Neural crest cell (in vitro differentiated cells): ENCODE results near the gene SCCPDH. TPM values are rescaled to one million over a fixed set of nuclear protein-coding genes. Genes with fewer than 3 reads are reported as not detected.

Experiments
- DNase-seq: peaks from one replicate; pipeline ENCODE4 v3.0.0; 2021; ENCODE audit warnings: low read depth, mixed read lengths, low spot score
- H3K27ac Mint-ChIP-seq: one replicate; pipeline ENCODE4 v1.8.0; 2021; ENCODE audit warnings: mild to moderate bottlenecking, mixed read lengths; ENCODE audit not compliant: unreplicated experiment
- H3K27me3 Mint-ChIP-seq: 2 replicates; pipeline ENCODE4 v1.8.0; 2021; ENCODE audit warnings: low read depth, mild to moderate bottlenecking, mixed read lengths
- H3K36me3 Mint-ChIP-seq: 2 replicates; pipeline ENCODE4 v1.8.0; 2021; ENCODE audit warnings: low read depth, mild to moderate bottlenecking, mixed read lengths
- H3K4me1 Mint-ChIP-seq: 2 replicates; pipeline ENCODE4 v1.8.0; 2021; ENCODE audit warnings: mixed read lengths
- H3K4me3 Mint-ChIP-seq: one replicate; pipeline ENCODE4 v1.8.0; 2021; ENCODE audit warnings: mild to moderate bottlenecking, mixed read lengths
- H3K9me3 Mint-ChIP-seq: 2 replicates; pipeline ENCODE4 v1.8.0; 2021; ENCODE audit warnings: mixed read lengths
- CTCF ChIP-seq: fragments of 200-600 bp; sonication (generic); conservative IDR thresholded peaks from 2 replicates; pipeline ENCODE4 v1.5.0; 2021; ENCODE audit warnings: antibody characterized with exemption, mild to moderate bottlenecking
- total RNA-seq: library from RNA; stranded (reverse); gene quantifications from 2 replicates; pipeline ENCODE4 v1.2.1, GENCODE V29; 2021

Gene SCCPDH
- total RNA-seq, 1 donor from 2014 or later, result 53.1 TPM

- Mint-ChIP-seq H3K36me3 (peaks cover 13% of the 10 kb centered on the region), H3K27me3 (no peaks in the 10 kb centered on the region), H3K4me1 (peaks cover 27% of the 10 kb centered on the region), H3K4me3 (no peak overlapping the region), H3K27ac (no peak overlapping the region), H3K9me3 (no peaks in the 10 kb centered on the region)
- DNase-seq, result no peak
- TF ChIP-seq CTCF, result no peak
These were observed 23.8 kb downstream of the SCCPDH start for GRCh38 chr1:246748006-246748405.

GRCh38 chr1:246748867-246749266 lies 24.7 kb downstream of the SCCPDH start:
- H3K27ac Mint-ChIP-seq, result no peak overlapping the region
- H3K4me3 Mint-ChIP-seq, result no peak overlapping the region
- peaks cover 13% of the 10 kb centered on the region for H3K36me3 Mint-ChIP-seq
- DNase-seq, result no peak
- no peak for TF ChIP-seq CTCF
- no peaks in the 10 kb centered on the region for H3K9me3 Mint-ChIP-seq
- peaks cover 31% of the 10 kb centered on the region for H3K4me1 Mint-ChIP-seq
- H3K27me3 Mint-ChIP-seq, result no peaks in the 10 kb centered on the region

GRCh38 chr1:246750752-246751151 lies 26.5 kb downstream of the SCCPDH start:
- Mint-ChIP-seq H3K4me1 (peaks cover 29% of the 10 kb centered on the region), H3K4me3 (no peak overlapping the region), H3K9me3 (no peaks in the 10 kb centered on the region), H3K27ac (no peak overlapping the region), H3K36me3 (peaks cover 6% of the 10 kb centered on the region), H3K27me3 (no peaks in the 10 kb centered on the region)
- no peak for DNase-seq
- TF ChIP-seq CTCF, result no peak

GRCh38 chr1:246753670-246754535 lies 29.7 kb downstream of the SCCPDH start:
- DNase-seq, result peak; percentile 76
- no peak overlapping the region for H3K27ac Mint-ChIP-seq

GRCh38 chr1:246755419-246755818 lies 31.2 kb downstream of the SCCPDH start:
- no peak for DNase-seq
- H3K4me1 Mint-ChIP-seq, result peaks cover 12% of the 10 kb centered on the region
- TF ChIP-seq CTCF, result no peak
- no peak overlapping the region for H3K27ac Mint-ChIP-seq
- H3K9me3 Mint-ChIP-seq, result no peaks in the 10 kb centered on the region
- H3K27me3 Mint-ChIP-seq, result no peaks in the 10 kb centered on the region
- no peak overlapping the region for H3K4me3 Mint-ChIP-seq
- peaks cover 4% of the 10 kb centered on the region for H3K36me3 Mint-ChIP-seq

More at GRCh38 chr1:246753670-246754535, 29.7 kb downstream of the SCCPDH start:
- Mint-ChIP-seq H3K9me3 (no peaks in the 10 kb centered on the region), H3K4me1 (peaks cover 15% of the 10 kb centered on the region), H3K27me3 (no peaks in the 10 kb centered on the region), H3K4me3 (no peak overlapping the region), H3K36me3 (peaks cover 4% of the 10 kb centered on the region)
- TF ChIP-seq CTCF, result peak; percentile 86
